ENCODE measurements around the gene STX4.
"Not testable (repeated sequence)": the region's sequence is repeated elsewhere in the genome, so short reads cannot be mapped to it uniquely, and the experiment has no call there.

Gene STX4

GRCh38 chr16:31016018-31016417 is 17.3 kb upstream of the STX4 start:
- TF ChIP-seq SUZ12 (IDR thresholded peaks at IDR 0.05; ENCODE audit: extremely low read depth, insufficient read depth, insufficient read length) (no peak), ZNF274 (IDR thresholded peaks at IDR 0.05; ENCODE audit: low read depth, low read length) (no peak), YY1 (IDR thresholded peaks at IDR 0.05; ENCODE audit: insufficient read depth, insufficient read length) (no peak)
- Histone ChIP-seq H3K27me3 (ENCODE audit: insufficient read depth, insufficient read length) (peaks cover 19% of the 10 kb centered on the region), H3K9ac (ENCODE audit: insufficient read length, low read depth) (no peak overlapping the region), H3K4me3 (ENCODE audit: insufficient read length, low read depth) (no peak overlapping the region), H3K36me3 (ENCODE audit: insufficient read depth, insufficient read length, low read length) (no peaks in the 10 kb centered on the region), H3K9me3 (ENCODE audit: insufficient read depth, low read length) (no peaks in the 10 kb centered on the region), H3K4me1 (ENCODE audit: insufficient read depth, insufficient read length) (no peaks in the 10 kb centered on the region)
- DNase-seq (ENCODE audit: low read depth, low spot score) = no peak

- H3K36me3 ChIP-seq (ENCODE audit: insufficient read depth, insufficient read length, low read length); H3K9me3 ChIP-seq (ENCODE audit: insufficient read depth, low read length); H3K27me3 ChIP-seq (ENCODE audit: insufficient read depth, insufficient read length); DNase-seq (ENCODE audit: low read depth, low spot score); H3K4me1 ChIP-seq (ENCODE audit: insufficient read depth, insufficient read length); H3K9ac ChIP-seq (ENCODE audit: insufficient read length, low read depth); H3K4me3 ChIP-seq (ENCODE audit: insufficient read length, low read depth): not testable (repeated sequence)
Observed at GRCh38 chr16:31017756-31018155, 15.6 kb upstream of the STX4 start.

GRCh38 chr16:31020536-31020935 is 12.8 kb upstream of the STX4 start:
- H3K4me1 ChIP-seq (ENCODE audit: insufficient read depth, insufficient read length) = peaks cover 2% of the 10 kb centered on the region
- DNase-seq (ENCODE audit: low read depth, low spot score) = no peak
- TF ChIP-seq SUZ12 (IDR thresholded peaks at IDR 0.05; ENCODE audit: extremely low read depth, insufficient read depth, insufficient read length) = no peak
- no peak for TF ChIP-seq ZNF274 (IDR thresholded peaks at IDR 0.05; ENCODE audit: low read depth, low read length)
- no peak for TF ChIP-seq YY1 (IDR thresholded peaks at IDR 0.05; ENCODE audit: insufficient read depth, insufficient read length)

GRCh38 chr16:31022544-31023251 is 10.7 kb upstream of the STX4 start:
- H3K9ac ChIP-seq (ENCODE audit: insufficient read length, low read depth) = no peak overlapping the region
- peaks cover 6% of the 10 kb centered on the region for H3K4me1 ChIP-seq (ENCODE audit: insufficient read depth, insufficient read length)
- H3K27me3 ChIP-seq (ENCODE audit: insufficient read depth, insufficient read length) = no peaks in the 10 kb centered on the region
- H3K4me3 ChIP-seq (ENCODE audit: insufficient read length, low read depth) = no peak overlapping the region
- no peak for DNase-seq (ENCODE audit: low read depth, low spot score)
- no peak for TF ChIP-seq YY1 (IDR thresholded peaks at IDR 0.05; ENCODE audit: insufficient read depth, insufficient read length)
- no peak for TF ChIP-seq SUZ12 (IDR thresholded peaks at IDR 0.05; ENCODE audit: extremely low read depth, insufficient read depth, insufficient read length)
- no peak for TF ChIP-seq ZNF274 (IDR thresholded peaks at IDR 0.05; ENCODE audit: low read depth, low read length)
- no peaks in the 10 kb centered on the region for H3K36me3 ChIP-seq (ENCODE audit: insufficient read depth, insufficient read length, low read length)
- H3K9me3 ChIP-seq (ENCODE audit: insufficient read depth, low read length) = no peaks in the 10 kb centered on the region

More at GRCh38 chr16:31020536-31020935, 12.8 kb upstream of the STX4 start:
- no peak overlapping the region for H3K9ac ChIP-seq (ENCODE audit: insufficient read length, low read depth)
- H3K27me3 ChIP-seq (ENCODE audit: insufficient read depth, insufficient read length) = no peaks in the 10 kb centered on the region
- no peaks in the 10 kb centered on the region for H3K36me3 ChIP-seq (ENCODE audit: insufficient read depth, insufficient read length, low read length)
- no peak overlapping the region for H3K4me3 ChIP-seq (ENCODE audit: insufficient read length, low read depth)
- H3K9me3 ChIP-seq (ENCODE audit: insufficient read depth, low read length) = no peaks in the 10 kb centered on the region

- peaks cover 6% of the 10 kb centered on the region for H3K4me1 ChIP-seq (ENCODE audit: insufficient read depth, insufficient read length)
- no peak overlapping the region for H3K4me3 ChIP-seq (ENCODE audit: insufficient read length, low read depth)
- TF ChIP-seq YY1 (IDR thresholded peaks at IDR 0.05; ENCODE audit: insufficient read depth, insufficient read length) (no peak), SUZ12 (IDR thresholded peaks at IDR 0.05; ENCODE audit: extremely low read depth, insufficient read depth, insufficient read length) (no peak), ZNF274 (IDR thresholded peaks at IDR 0.05; ENCODE audit: low read depth, low read length) (no peak)
- DNase-seq (ENCODE audit: low read depth, low spot score) = no peak
- H3K27me3 ChIP-seq (ENCODE audit: insufficient read depth, insufficient read length) = no peaks in the 10 kb centered on the region
- no peaks in the 10 kb centered on the region for H3K36me3 ChIP-seq (ENCODE audit: insufficient read depth, insufficient read length, low read length)
- H3K9me3 ChIP-seq (ENCODE audit: insufficient read depth, low read length) = no peaks in the 10 kb centered on the region
- H3K9ac ChIP-seq (ENCODE audit: insufficient read length, low read depth) = no peak overlapping the region
Observed at GRCh38 chr16:31023252-31023602, 10.1 kb upstream of the STX4 start.

- Histone ChIP-seq H3K9ac (ENCODE audit: insufficient read length, low read depth) (no peak overlapping the region), H3K27me3 (ENCODE audit: insufficient read depth, insufficient read length) (no peaks in the 10 kb centered on the region), H3K36me3 (ENCODE audit: insufficient read depth, insufficient read length, low read length) (no peaks in the 10 kb centered on the region), H3K4me1 (ENCODE audit: insufficient read depth, insufficient read length) (peaks cover 6% of the 10 kb centered on the region), H3K9me3 (ENCODE audit: insufficient read depth, low read length) (no peaks in the 10 kb centered on the region), H3K4me3 (ENCODE audit: insufficient read length, low read depth) (no peak overlapping the region)
- no peak for DNase-seq (ENCODE audit: low read depth, low spot score)
- TF ChIP-seq SUZ12 (IDR thresholded peaks at IDR 0.05; ENCODE audit: extremely low read depth, insufficient read depth, insufficient read length) = no peak
- no peak for TF ChIP-seq YY1 (IDR thresholded peaks at IDR 0.05; ENCODE audit: insufficient read depth, insufficient read length)
- TF ChIP-seq ZNF274 (IDR thresholded peaks at IDR 0.05; ENCODE audit: low read depth, low read length) = no peak
Observed at GRCh38 chr16:31023627-31024226, 9.6 kb upstream of the STX4 start.

- Histone ChIP-seq H3K36me3 (ENCODE audit: insufficient read depth, insufficient read length, low read length) (no peaks in the 10 kb centered on the region), H3K9me3 (ENCODE audit: insufficient read depth, low read length) (no peaks in the 10 kb centered on the region), H3K27me3 (ENCODE audit: insufficient read depth, insufficient read length) (no peaks in the 10 kb centered on the region), H3K4me3 (ENCODE audit: insufficient read length, low read depth) (no peak overlapping the region), H3K4me1 (ENCODE audit: insufficient read depth, insufficient read length) (peaks cover 7% of the 10 kb centered on the region), H3K9ac (ENCODE audit: insufficient read length, low read depth) (no peak overlapping the region)
- TF ChIP-seq SUZ12 (IDR thresholded peaks at IDR 0.05; ENCODE audit: extremely low read depth, insufficient read depth, insufficient read length) (no peak), YY1 (IDR thresholded peaks at IDR 0.05; ENCODE audit: insufficient read depth, insufficient read length) (no peak), ZNF274 (IDR thresholded peaks at IDR 0.05; ENCODE audit: low read depth, low read length) (no peak)
- DNase-seq (ENCODE audit: low read depth, low spot score) = no peak
Observed at GRCh38 chr16:31025339-31025738, 8.0 kb upstream of the STX4 start.

Data from NT2/D1 (cell line).